ENCODE measurements around the gene CANT1.

GRCh38 chr17:78992542-78993212, 16.9 kb downstream of the CANT1 start:
- TF ChIP-seq CTCF (IDR thresholded peaks at IDR 0.05) = no peak
- no peak for TF ChIP-seq POLR2AphosphoS5 (IDR thresholded peaks at IDR 0.05)
- no peak for TF ChIP-seq POLR2A (IDR thresholded peaks at IDR 0.05)
